Neutrophil (primary cell): ENCODE data around the gene SLC4A1AP.
A peak's percentile ranks its signal among the peaks of the same experiment; 100 is the strongest.

Experiments
- H3K27ac ChIP-seq: fragments of 200-600 bp; sonication (generic); 2 replicates; pipeline ENCODE4 v1.5.1; 2016; ENCODE audit warnings: mild to moderate bottlenecking, moderate library complexity
- H3K27me3 ChIP-seq: fragments of 200-600 bp; sonication (generic); 2 replicates; pipeline ENCODE4 v1.6.0; 2016; ENCODE audit warnings: mild to moderate bottlenecking
- H3K36me3 ChIP-seq: fragments of 200-600 bp; sonication (generic); 2 replicates; pipeline ENCODE4 v1.5.1; 2017
- H3K4me1 ChIP-seq, 2 experiments: fragments of 200-600 bp in 1 of 2; sonication (generic) in 1 of 2; 1 replicate in 1 of 2; 2 replicates in 1 of 2; pipeline versions ENCODE4 v1.5.1 to v1.6.1; 2013 to 2016; ENCODE audit warnings: low read depth in 1 of 2, low read length in 1 of 2, mild to moderate bottlenecking in 1 of 2, moderate library complexity in 1 of 2; ENCODE audit not compliant: control insufficient read depth in 1 of 2, insufficient read depth in 1 of 2
- H3K4me3 ChIP-seq, 2 experiments: fragments of 200-600 bp in 1 of 2; sonication (generic) in 1 of 2; 1 replicate in 1 of 2; 2 replicates in 1 of 2; pipeline ENCODE4 v1.5.1; 2013 to 2016; ENCODE audit warnings: low read depth in 1 of 2, low read length in 1 of 2, mild to moderate bottlenecking in 1 of 2, moderate library complexity in 1 of 2
- H3K9me3 ChIP-seq: fragments of 200-600 bp; sonication (generic); 2 replicates; pipeline ENCODE4 v1.5.1; 2016
- TF ChIP-seq, protein P1 (sequence below): fragments of 200-600 bp; sonication (generic); IDR thresholded peaks from 2 replicates; pipeline ENCODE4 v1.5.1; 2016; ENCODE audit warnings: antibody characterized with exemption

SLC4A1AP gene

GRCh38 chr2:27730261-27730662 is 66.6 kb downstream of the SLC4A1AP start:
- peaks cover 3% of the 10 kb centered on the region in 2 experiments for H3K4me1 ChIP-seq
- TF ChIP-seq, protein P1, sequence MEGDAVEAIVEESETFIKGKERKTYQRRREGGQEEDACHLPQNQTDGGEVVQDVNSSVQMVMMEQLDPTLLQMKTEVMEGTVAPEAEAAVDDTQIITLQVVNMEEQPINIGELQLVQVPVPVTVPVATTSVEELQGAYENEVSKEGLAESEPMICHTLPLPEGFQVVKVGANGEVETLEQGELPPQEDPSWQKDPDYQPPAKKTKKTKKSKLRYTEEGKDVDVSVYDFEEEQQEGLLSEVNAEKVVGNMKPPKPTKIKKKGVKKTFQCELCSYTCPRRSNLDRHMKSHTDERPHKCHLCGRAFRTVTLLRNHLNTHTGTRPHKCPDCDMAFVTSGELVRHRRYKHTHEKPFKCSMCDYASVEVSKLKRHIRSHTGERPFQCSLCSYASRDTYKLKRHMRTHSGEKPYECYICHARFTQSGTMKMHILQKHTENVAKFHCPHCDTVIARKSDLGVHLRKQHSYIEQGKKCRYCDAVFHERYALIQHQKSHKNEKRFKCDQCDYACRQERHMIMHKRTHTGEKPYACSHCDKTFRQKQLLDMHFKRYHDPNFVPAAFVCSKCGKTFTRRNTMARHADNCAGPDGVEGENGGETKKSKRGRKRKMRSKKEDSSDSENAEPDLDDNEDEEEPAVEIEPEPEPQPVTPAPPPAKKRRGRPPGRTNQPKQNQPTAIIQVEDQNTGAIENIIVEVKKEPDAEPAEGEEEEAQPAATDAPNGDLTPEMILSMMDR, result no peak
- H3K27me3 ChIP-seq, result peaks cover 13% of the 10 kb centered on the region

GRCh38 chr2:27730980-27731691 is 67.4 kb downstream of the SLC4A1AP start:
- peaks cover 22% of the 10 kb centered on the region for H3K27me3 ChIP-seq
- H3K27ac ChIP-seq, result no peak overlapping the region
- H3K4me3 ChIP-seq, result no peak overlapping the region
- H3K9me3 ChIP-seq, result no peaks in the 10 kb centered on the region
- TF ChIP-seq, protein P1, result no peak
- peaks cover 8 to 10% of the 10 kb centered on the region in 2 experiments for H3K4me1 ChIP-seq
- H3K36me3 ChIP-seq, result no peaks in the 10 kb centered on the region

More at GRCh38 chr2:27730261-27730662, 66.6 kb downstream of the SLC4A1AP start:
- Histone ChIP-seq H3K4me3 (no peak overlapping the region), H3K9me3 (no peaks in the 10 kb centered on the region), H3K27ac (no peak overlapping the region), H3K36me3 (no peaks in the 10 kb centered on the region)

GRCh38 chr2:27734305-27734704 is 70.6 kb downstream of the SLC4A1AP start:
- TF ChIP-seq, protein P1, result no peak
- H3K9me3 ChIP-seq, result no peaks in the 10 kb centered on the region
- H3K4me3 ChIP-seq, result no peak overlapping the region
- H3K27me3 ChIP-seq, result peaks cover 33% of the 10 kb centered on the region
- H3K36me3 ChIP-seq, result no peaks in the 10 kb centered on the region
- peaks cover 8 to 10% of the 10 kb centered on the region in 2 experiments for H3K4me1 ChIP-seq
- no peak overlapping the region for H3K27ac ChIP-seq

- TF ChIP-seq, protein P1, result no peak
- H3K9me3 ChIP-seq, result no peaks in the 10 kb centered on the region
- peaks cover 8 to 10% of the 10 kb centered on the region in 2 experiments for H3K4me1 ChIP-seq
- H3K27me3 ChIP-seq, result peaks cover 33% of the 10 kb centered on the region
- peak overlapping the region; percentile 3 to 11 for H3K4me3 ChIP-seq
- H3K36me3 ChIP-seq, result no peaks in the 10 kb centered on the region
- H3K27ac ChIP-seq, result no peak overlapping the region
These were observed 71.7 kb downstream of the SLC4A1AP start for GRCh38 chr2:27735263-27735904.

DNA sequence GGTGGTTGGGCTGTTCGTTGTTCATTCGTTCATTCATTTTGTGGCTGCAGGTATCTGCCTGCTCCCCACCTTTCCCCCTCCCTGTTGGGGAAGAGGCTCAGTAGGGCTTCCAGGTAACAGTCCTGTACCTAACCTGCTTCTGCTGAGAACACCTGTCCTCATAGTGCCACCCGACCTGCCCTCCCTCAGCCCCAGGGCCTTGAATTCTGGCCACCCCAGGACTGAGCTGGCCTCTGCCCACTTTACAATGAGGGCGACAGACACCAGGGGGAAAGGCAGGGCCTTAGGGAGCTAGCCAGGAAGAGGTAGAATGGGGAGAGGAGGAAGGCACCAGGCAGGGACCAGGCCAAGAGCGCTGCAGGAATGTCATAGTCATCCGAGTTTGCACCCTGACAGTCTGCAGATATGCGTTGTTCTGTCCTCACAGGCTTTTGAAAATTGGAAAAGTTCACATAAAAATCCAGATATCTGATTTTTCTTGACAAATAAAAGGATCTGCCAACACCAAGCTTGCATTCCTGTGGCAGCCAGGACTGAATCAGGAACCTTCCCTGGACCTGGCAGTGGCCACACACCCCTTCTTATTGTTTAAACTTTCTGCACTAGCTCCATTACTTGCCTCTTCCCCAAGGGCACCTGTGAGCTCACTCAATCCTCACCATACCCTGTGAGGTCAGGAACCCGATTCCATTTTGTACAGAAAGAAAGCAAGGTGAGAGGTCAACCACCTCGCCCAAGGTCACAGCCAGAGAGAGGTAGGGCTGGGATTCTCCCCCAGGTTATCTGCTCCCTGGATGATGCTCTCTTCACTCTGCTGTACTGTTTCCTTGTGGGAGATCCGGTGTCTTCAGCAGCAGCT is 72.6 kb downstream of the SLC4A1AP start:
- H3K4me1 ChIP-seq, result peaks cover 8 to 10% of the 10 kb centered on the region in 2 experiments
- no peak overlapping the region for H3K27ac ChIP-seq
- no peaks in the 10 kb centered on the region for H3K9me3 ChIP-seq
- no peak overlapping the region for H3K4me3 ChIP-seq
- no peaks in the 10 kb centered on the region for H3K36me3 ChIP-seq
- TF ChIP-seq, protein P1, result no peak
- peaks cover 33% of the 10 kb centered on the region for H3K27me3 ChIP-seq
